ENCODE measurements around the gene PPP2R2C.

- TF ChIP-seq, protein P1, sequence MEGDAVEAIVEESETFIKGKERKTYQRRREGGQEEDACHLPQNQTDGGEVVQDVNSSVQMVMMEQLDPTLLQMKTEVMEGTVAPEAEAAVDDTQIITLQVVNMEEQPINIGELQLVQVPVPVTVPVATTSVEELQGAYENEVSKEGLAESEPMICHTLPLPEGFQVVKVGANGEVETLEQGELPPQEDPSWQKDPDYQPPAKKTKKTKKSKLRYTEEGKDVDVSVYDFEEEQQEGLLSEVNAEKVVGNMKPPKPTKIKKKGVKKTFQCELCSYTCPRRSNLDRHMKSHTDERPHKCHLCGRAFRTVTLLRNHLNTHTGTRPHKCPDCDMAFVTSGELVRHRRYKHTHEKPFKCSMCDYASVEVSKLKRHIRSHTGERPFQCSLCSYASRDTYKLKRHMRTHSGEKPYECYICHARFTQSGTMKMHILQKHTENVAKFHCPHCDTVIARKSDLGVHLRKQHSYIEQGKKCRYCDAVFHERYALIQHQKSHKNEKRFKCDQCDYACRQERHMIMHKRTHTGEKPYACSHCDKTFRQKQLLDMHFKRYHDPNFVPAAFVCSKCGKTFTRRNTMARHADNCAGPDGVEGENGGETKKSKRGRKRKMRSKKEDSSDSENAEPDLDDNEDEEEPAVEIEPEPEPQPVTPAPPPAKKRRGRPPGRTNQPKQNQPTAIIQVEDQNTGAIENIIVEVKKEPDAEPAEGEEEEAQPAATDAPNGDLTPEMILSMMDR (IDR thresholded peaks at IDR 0.05 in 8 of 11, conservative IDR thresholded peaks at IDR 0.05 in 3 of 11), result no peak
- TF ChIP-seq POLR2AphosphoS5 (IDR thresholded peaks at IDR 0.05) (no peak), POLR2A (IDR thresholded peaks at IDR 0.05) (no peak)
Measured at GRCh38 chr4:6367371-6367851, 105.0 kb downstream of the PPP2R2C start.
